Left kidney (tissue), 2 donors: ENCODE data around the gene CORO2B. TPM values are rescaled to one million over a fixed set of nuclear protein-coding genes. Genes with fewer than 3 reads are reported as not detected.

Experiments used
- DNase-seq: peaks from one replicate; pipeline ENCODE4 v3.0.0-alpha.2; 2013
- polyA plus RNA-seq: library from polyadenylated mRNA; unstranded; fragments of 120-200 nt; gene quantifications from one replicate; pipeline ENCODE4 v1.2.1, GENCODE V29; 2013; ENCODE audit not compliant: insufficient read length

Gene CORO2B
- polyA plus RNA-seq, 1 donor, result 23.0 TPM

DNA sequence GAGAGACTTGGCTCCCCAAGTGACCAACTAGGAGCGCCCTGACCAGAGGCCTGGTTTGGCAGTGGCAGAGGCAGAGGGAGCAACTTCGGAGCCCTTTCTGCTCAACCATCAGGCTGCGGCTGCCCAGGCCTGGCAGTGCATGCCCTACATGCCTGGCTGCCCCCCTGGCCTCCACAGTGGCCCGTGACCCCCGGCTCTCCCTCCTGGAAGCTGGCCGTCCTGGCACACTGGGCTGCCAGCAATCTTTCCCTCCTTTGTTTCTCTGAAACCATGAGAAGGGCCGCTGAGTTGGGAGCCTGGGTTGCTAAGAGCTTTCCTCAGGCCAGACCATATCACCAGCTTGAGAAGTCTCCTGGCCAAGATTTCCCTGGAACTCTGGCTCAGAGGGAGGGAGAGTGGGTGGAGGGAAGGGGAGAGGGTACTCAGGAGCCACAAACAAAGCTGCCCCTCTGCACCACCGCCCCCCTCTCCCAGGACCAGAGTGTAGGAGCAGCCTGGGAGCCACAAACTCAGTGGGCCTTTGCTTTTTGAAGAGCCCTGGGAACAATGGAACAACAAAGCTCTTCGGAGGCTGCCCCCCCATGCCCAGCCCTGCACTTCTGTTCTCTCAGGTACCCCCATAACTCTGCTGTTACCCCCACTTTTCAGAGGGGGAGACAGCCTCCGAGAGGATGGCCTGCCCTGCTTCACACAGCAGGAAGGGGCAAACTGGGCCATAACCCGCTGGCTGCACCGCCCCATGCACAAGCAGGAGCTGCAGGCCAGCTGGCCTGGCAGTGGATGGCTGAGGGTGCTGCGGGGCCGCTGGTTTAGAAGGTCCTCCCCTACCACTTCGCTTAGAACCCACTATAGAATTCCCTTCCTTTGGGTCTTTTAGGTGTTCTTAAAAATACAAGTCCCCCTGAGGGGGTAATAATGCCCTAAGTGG lies 11.3 kb downstream of the CORO2B start:
- DNase-seq, result no peak

DNA sequence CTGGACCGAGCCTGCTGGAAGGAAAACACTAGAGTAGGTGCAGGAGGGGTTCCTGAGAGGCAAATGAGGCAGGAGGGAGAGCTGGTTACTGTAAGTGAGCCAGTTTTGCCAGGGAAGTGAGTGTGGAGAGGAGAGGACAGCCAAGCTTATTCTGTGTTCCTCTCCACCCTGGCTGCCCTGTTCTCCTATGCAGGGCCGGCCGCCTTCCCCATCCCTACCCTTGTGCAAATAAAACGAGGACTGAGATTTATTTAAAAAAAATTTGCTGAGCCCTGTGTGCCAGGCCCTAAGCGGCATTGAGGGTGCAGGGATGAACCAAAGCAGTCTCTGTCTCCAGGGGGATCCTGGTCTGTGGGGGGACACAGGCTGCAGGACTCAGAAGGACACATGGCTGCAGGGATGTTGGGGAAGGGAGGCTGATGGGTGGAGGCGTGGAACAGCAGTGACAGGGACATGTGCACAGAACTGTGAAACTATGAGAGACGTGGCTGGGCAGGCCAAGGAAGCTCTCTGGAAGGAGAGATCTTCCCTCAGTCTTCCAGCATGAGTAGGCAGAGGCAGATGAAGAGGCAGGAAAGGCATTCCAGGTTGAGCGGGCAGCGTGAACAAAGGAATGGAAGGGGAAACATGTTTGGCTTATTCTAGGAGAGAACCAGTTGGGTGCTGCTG lies 12.1 kb downstream of the CORO2B start:
- no peak for DNase-seq

DNA sequence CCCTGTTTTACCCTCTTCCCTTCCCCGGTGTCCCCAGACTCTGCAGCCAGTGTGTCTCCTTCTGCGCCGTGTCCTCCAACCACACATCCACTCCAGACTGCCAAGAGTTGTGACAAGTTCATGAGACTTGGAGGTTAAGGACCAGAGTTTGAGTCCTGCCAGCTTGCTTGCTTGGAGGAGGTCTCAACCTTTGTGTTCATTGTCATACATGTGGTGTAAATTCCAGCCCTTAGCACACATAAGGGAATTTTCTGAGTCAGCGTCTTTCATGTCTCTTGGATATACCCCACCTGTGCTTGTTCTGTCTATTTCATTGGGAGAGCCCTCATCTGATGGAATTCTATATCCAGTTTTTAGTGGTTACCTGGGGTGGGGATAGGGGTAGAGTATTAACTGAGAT lies 13.3 kb downstream of the CORO2B start:
- peak; percentile 39 for DNase-seq

DNA sequence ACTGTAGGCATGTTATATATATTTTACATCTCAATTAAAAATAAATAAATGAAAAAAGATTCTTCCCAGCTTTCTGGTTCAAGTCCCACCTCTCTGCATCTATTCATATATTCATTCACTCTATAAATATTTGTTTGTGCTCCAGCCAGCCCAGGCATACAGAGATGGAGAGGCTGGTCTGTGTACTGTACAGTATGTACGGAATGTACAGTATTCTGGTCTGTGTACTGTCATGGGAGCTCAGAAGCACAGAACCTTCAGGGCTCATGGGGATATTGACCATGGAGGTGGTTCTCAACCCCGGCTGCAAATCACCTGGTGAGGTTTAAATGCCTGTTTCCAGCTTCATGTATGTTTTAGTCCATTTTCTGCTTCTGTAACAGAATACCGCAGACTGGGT lies 13.8 kb downstream of the CORO2B start:
- no peak for DNase-seq

DNA sequence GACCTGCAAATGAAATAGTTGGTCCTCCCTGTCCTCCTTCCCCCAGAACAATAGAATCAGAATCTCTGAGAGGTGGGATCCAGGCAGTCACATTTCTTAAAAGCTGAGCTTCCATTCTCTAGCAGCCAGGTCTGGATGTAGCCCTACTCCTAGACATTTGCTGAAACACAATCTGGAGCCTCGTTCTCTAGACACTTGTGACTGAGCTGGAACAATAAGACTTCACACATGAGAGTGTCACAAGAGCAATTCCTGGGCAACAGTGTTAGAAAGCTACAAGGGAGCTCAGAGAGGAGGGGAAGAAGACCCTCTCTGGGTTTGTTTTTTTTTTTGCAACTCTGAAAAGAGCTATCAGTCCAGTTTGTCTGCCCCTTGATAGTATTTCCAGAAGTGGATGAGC lies 14.5 kb downstream of the CORO2B start:
- no peak for DNase-seq

DNA sequence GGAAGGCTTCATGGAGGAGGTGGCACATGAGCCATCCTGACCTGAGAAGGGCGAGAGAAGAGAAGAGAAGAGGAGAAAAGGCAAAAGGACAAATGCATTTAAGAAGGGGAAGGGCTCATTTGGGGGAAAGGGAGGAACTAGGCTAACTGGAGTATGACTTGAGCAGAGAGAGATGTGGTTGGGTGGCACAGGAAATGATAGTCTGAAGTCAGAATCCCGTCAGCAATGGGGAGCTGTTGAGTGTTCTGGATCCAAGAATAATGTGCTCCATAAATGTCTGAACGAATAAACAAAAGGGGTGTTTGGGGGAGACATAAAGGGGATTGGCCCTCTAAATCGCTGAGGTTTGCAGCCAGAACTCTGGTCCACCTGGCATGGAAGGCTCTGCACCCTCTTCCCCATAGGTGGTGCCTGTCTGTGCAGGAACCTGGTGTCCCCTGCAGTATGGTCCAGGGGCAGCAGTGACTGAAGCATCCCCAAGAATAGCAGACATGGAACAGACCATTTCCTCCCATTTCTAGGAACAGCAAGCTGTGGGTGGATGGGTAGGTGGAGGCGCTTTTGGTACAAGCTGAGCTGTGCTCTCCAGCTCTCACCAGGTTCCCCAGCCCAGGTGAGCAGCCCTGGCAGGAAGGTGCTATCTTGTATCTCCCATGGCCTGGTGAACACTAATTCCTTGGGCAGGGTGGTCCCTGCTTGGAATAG lies 15.2 kb downstream of the CORO2B start:
- DNase-seq, result no peak

DNA sequence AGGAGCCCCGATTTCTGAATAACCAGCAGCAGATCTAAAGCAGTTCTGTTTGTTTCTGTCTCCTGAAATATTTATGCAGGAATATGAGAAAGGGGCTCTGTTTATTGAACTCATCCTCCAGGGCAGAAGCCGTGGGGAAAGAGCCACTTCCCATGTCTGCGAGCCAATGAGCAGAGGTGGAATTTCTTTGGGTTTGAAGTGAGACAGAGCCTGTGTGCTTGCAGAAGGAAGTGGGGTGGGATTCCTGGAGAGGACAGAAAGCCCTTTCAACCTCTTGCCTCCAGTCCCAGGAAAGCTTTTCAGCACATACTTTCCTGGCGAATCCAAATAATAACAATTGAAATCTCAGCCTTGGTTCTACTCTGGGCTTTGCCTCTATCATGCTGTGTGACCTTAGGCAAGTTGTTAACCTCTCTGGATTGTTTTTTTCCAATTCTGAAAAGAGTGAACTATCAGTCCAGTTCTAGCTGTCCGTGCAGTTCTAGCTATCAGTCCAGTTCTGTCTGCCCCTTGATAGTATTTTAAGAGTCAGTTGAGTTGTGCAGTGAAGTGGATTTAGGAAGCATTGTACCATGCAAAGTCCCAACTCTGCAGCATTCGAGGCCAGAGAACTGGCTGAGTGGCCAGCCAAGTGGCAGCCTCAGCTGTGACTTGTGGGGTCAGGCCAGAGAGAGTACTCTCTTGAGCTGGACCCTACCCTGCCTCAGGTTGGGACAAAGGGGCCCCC lies 15.9 kb downstream of the CORO2B start:
- DNase-seq, result no peak

DNA sequence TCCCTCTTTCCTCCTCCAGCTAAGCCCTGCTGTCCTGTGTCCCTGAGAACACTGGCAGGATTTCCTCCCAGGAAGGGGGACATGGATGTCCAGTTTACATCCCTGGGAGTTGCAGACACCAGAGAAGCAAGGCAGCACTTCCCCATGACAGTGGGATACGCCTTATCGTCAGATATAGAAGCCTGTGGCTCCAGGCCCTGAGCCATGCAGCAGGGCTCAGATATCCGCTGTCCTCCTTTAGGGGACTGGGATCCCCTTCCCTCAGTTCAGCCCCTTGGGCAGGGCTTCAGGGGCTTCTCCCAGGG lies 16.4 kb downstream of the CORO2B start:
- DNase-seq, result no peak

DNA sequence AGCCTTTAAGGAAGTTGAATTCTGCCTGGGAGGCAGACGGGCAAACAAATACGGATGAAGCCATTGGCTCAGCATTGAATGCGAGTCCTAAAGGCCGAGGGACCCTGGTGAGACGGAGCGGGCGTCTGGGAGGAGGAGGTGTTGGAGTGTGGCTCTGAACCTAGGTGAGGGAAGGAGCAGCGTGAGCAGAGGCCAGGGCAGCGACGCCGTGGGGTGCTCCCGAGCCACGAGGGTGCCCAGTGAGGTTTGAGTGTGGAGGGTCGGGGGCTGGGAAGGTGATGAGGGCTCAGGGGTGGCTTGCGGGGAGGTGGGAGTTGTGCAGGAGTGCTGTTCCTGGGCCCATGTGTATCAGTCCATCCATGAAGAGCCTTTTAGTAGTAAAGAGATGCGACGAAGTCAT lies 17.0 kb downstream of the CORO2B start:
- no peak for DNase-seq

DNA sequence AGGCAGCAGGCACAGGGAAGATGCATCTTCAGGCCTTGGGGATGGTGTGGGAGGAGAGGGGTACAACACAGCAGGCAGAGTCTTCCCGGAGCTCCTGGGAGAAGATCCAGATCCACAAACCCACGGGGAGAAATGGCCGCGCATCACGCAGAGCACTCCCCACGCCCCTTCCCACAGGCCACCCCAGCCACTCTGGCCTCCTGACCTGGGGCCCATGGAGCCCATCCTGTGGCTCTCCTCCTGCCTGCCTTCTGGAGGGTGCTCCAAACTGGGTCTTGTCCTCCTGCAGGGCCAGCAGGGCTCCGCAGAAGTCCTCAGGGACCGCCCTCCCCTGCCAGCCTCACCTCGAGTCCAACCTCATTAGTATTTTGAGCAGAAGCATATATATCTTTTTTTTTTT lies 17.9 kb downstream of the CORO2B start:
- no peak for DNase-seq

DNA sequence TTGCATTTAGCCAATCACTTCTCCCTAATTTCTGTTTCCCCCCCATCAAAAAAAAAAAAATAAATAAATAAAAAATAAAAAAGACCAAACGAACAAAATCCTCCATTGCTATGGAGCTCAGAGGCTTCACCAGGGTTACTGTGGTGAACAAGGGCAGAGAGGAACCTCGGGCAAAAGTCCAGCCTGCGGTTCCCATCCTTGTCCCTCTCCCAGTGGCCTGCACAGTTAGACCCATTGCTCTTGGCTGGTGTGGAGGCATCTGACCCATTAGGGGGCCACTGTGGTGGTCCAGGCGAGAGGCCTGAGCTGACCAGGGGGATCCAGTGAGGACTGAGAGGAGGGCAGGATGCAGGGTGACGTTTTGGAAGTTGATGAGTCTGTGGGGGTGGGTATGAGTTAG lies 18.8 kb downstream of the CORO2B start:
- no peak for DNase-seq

DNA sequence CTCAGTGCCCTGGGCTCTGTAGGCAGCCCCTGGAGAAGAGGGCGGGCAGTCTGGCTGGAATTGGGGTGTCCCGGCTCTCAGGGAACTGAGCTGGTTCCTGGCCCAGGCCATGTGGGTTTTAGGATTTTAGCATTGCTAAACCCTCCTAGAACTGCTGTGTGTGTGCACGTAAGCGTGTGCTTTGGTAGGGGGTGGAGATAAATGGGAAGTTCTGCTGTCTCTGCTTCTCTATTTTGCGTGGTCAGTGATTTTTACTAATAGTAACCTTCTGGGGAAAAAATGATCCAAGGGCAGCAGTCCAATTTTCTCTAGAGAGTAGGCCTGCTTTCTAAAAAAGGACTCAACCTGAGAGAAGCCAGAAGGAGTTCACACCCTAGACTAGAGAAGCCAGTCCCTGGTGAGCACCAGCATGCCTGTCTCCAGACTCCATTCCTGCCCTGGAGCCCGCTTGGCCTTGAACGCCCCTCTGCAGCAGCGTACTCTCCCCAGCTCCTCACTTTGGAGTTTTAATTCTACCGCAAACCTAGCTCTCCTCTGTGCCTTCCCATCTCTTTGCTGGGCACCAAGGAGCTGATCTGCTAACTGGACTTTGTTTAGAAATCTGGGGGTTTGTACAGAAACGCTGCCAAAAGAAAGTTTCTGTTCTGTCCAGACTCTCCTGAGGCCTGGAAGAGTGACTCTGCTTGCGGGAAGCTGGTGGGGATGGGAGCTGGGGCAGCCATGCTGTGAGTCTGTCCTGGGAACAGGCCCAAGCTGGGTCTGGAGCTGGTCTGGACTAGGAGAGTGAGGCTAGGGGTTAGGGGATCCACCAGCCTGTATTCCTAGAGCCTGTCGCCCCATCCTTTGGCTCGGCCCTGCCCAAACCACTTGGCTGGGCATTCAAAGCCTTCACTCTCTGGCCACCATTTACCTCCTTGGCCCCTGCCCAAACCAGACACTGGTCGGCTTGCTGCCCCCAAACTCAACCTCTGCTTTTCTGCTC lies 19.7 kb downstream of the CORO2B start:
- no peak for DNase-seq

DNA sequence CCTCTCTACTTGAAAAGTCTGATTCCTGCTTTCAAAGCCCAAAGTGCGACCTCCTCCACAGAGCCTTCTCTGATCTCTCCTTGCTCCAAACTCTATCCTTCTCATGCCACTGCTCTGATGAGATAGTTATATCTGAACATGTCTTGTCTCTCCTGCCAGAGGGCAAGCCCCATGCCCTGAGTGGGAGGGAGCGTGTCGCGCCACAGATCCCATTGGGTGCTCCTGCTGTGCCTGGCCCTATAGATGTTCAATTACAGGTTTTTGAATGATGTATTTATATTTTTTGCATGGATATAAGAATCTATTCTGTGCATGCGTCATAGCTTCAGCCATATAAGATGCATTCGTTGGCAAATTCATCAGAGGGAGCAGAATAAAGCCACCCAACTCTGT lies 20.4 kb downstream of the CORO2B start:
- DNase-seq, result no peak

DNA sequence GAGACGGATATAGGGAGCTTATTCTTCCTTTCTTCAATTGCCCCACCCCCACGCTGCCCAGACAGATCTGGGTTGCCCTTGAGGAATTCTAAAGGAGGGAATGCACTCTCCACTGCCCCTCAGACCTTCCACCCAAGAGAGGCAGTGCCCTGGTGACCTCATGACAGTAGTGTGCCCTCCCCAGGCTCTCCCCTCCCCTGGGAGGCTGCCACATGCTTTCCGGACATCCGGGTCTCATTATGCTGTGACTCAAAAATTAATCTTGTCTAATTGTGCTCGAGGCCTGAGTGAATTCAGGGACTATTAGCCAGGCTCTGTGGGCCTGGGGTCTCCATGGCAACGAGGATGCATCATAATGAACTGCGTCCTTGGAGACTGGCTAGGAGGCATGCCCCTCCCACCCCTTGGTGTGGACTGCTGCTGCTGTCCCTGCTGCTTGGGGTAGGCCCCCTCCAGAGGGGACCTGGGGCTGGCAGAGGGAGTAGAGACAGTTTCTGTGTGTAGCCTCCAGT lies 20.8 kb downstream of the CORO2B start:
- DNase-seq, result peak; percentile 79

DNA sequence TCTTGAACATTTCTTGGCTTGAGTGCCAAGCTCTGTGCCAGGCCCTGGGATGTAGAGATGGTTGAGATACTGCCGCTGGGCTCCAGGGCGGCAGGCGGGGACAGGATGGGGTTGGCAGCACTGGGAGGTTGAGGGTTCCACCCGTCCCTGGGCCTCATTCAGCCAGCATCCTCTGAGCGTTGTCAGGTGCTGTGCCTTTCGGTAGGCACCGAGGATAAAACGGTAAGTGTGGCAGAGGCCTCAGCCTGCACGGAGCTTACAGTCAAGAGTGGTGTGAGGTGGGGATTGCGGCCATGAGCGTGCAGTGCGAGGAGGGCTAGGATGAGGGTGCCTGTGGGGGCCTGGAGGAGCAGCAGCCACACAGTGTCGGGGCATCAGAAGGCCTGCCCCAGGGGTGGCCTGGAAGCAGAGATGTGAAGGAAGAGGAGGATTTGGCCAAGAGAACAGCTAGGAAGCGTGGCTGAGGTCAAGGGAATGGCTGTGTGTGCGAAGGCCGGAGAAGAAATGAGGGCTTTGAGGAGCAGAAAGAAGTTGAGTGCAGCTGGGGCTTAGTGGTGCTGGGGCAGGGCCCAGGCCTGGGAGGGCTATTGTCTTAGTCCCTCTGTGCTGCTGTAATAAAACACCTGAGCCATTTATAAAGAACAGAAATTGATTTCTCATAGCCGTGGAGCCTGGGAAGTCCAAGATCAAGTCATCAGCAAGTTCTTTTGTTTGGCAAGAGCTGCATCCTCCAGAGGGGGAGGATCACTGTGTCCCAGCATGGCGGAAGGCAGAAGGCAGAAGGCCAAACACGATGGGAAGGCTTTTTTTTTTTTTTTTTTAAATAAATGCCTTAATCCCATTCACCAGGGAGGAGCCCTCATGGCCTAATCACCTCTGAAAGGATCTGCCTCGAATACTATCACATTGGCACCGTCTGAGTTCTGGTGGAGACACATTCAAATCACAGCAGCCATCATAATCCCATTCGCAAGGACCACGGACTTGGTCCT lies 22.7 kb downstream of the CORO2B start:
- no peak for DNase-seq

DNA sequence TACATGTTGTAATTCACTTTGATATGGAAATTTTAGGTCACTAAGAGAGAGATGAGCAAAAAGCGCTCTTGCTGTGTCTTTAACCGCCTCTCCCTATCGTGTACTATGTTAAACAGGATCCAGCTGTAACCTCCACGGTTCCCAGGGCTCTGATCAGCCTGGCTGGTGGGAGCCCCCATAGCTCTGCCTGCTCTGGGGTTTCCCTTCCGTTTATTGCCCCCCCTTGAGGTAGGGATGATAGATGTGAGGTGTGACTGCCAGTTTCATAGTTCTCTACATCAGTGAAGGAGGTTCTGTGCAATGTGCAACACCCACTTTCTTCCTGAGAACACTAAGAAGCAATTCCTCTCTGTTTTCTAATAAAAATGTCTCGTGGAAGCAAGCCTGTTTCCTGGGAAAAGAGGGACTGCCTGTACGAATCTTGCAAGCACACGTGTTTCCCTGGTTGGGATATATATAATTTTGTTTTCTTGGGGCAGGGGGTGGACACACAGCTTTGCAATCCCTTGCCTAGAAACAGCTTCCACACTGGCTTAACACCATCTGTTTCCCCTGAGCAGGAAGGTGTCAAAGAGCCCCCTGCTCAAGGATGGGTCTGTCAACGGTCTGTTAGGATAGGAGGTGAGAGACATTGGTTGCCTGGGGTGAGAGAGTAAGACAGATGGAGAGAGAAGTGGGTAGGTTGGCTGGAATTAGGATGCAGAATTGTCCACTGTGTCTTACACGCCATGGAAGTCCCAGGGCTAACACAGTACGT lies 23.8 kb downstream of the CORO2B start:
- DNase-seq, result no peak

DNA sequence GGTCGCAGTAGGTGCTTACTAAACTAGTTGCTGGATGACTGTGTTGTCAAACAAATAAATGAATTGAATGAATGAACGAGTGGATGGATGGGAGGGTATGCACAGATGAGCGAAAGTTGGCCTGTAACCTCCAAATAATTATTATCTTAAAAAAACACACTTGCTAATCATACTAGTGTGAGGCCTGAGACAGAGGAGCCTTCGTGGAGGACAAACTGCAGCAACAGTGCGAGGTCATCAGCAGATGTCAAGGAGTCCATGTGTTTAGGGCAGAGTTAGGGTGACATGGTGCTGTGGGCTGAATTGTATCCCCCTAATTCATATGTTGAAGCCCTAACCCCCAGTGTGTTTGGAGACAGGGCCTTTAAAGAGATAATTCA lies 24.4 kb downstream of the CORO2B start:
- no peak for DNase-seq

DNA sequence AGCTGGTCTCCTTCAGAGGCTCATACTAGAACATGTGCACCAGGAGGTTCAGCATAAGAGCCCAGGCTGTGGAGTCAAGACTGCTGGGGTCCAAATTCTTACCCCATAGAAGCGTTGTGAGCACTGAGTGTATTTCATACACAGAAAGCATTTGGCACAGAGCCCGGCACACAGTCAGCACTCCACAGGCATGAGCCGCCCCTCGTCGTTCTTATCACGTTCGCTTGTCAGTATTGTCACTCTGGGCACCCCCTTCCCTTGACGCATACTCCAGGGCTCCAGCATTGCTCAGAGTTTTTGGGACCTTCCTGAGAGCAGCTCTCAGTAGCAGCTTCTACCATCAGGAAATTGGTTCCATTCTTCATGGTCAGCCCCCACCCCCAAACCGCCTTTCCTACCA lies 25.2 kb downstream of the CORO2B start:
- DNase-seq, result no peak
